Muscle of leg (tissue), 11 donors: ENCODE results near the gene B9D2. TPM values are rescaled to one million over a fixed set of nuclear protein-coding genes. Genes with fewer than 3 reads are reported as not detected.
A peak's percentile ranks its signal among the peaks of the same experiment; 100 is the strongest.
"Not testable (repeated sequence)": the region's sequence is repeated elsewhere in the genome, so short reads cannot be mapped to it uniquely, and the experiment has no call there.

Experiments
- DNase-seq: peaks from one replicate; pipeline ENCODE4 v3.0.0; 2013
- H3K27ac ChIP-seq: one replicate; pipeline ENCODE4 v1.5.1; 2013; ENCODE audit warnings: mild to moderate bottlenecking, low read length, control low read depth
- H3K27me3 ChIP-seq: one replicate; pipeline ENCODE4 v1.6.1; 2013; ENCODE audit warnings: low read length; ENCODE audit not compliant: control insufficient read depth, insufficient read depth
- H3K36me3 ChIP-seq: one replicate; pipeline ENCODE4 v1.6.1; 2013; ENCODE audit warnings: low read length; ENCODE audit not compliant: control insufficient read depth, insufficient read depth
- H3K4me1 ChIP-seq: one replicate; pipeline ENCODE4 v1.6.1; 2013; ENCODE audit warnings: low read length; ENCODE audit not compliant: control insufficient read depth, insufficient read depth
- H3K4me3 ChIP-seq: one replicate; pipeline ENCODE4 v1.5.1; 2013; ENCODE audit warnings: low read length, control low read depth
- H3K9me3 ChIP-seq: replicated peaks from 2 replicates; pipeline ENCODE4 v1.6.1; 2013; ENCODE audit warnings: low read depth, low read length; ENCODE audit not compliant: control insufficient read depth
- WGBS: methylation state at CpG from one replicate; pipeline ENCODE4 v1.1.5; 2013; ENCODE audit warnings: missing lambda C conversion rate; ENCODE audit not compliant: insufficient coverage; 5-methylcytosine and 5-hydroxymethylcytosine counted together
- polyA plus RNA-seq, 8 donors: library from polyadenylated mRNA; unstranded; fragments of 120-200 nt; gene quantifications; one replicate each; pipeline versions ENCODE4 v1.2.1 to v1.2.3, GENCODE V29; 2013; ENCODE audit warnings: inconsistent platforms in 1 of 8, low replicate concordance in 1 of 8; ENCODE audit not compliant: insufficient read length in 8 of 8, insufficient read depth in 1 of 8
- total RNA-seq: library from RNA; stranded (reverse); fragments of 120-200 nt; gene quantifications from one replicate; pipeline ENCODE4 v1.2.4, GENCODE V29; 2013

Gene B9D2
- total and polyA plus RNA-seq, 9 donors: 1.7 to 4.6 (median 2.4) TPM

DNA sequence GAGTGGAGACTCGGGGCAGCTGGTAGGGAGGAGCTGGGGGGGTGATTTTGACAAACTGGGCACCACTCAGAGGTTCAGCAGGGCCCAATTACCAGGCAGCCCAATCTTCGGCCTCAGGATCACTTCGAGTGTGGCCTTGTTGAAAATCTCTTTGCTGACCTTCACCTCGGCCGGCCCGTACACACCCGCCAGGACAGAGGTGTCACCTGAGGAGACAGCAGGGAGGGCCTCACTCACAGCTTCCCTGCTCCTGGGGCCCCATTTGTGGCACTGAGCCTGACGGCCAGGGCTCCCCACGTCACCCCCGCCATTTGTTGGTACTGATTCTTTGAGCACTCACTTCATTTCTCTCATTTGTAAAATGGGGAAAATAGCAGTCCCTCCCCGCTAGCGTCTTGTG, 28.8 kb upstream of the B9D2 start:
- no peak for DNase-seq
- no peak overlapping the region for H3K27ac ChIP-seq

DNA sequence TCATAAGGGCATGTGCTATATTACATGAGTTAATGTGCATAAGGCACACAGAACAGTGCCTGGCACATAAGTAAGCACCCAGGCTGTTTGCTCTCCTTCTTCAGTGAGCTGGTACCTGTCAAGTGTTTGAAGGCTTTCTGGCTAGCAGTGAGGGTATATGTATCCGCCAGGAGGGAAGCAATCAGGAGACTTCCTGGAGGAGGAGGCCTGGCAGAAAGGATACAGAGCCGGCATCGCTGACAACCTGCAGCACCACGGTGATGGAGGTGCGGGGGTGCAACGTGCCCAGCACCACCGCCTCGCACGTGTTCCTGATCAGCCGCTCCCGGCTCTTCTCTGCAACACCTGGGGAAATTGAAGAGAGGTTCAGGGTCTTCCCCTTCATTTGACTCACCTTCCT, 27.7 kb upstream of the B9D2 start:
- H3K36me3 ChIP-seq: peaks cover 43% of the 10 kb centered on the region
- no peaks in the 10 kb centered on the region for H3K27me3 ChIP-seq

More for the DNA sequence above, 28.8 kb upstream of the B9D2 start:
- H3K4me1 ChIP-seq: peaks cover 10% of the 10 kb centered on the region
- no peaks in the 10 kb centered on the region for H3K9me3 ChIP-seq
- WGBS: 82% methylated on average over 9 of the region's 12 CpGs
- no peak overlapping the region for H3K4me3 ChIP-seq
- no peaks in the 10 kb centered on the region for H3K27me3 ChIP-seq
- H3K36me3 ChIP-seq: peaks cover 32% of the 10 kb centered on the region

DNA sequence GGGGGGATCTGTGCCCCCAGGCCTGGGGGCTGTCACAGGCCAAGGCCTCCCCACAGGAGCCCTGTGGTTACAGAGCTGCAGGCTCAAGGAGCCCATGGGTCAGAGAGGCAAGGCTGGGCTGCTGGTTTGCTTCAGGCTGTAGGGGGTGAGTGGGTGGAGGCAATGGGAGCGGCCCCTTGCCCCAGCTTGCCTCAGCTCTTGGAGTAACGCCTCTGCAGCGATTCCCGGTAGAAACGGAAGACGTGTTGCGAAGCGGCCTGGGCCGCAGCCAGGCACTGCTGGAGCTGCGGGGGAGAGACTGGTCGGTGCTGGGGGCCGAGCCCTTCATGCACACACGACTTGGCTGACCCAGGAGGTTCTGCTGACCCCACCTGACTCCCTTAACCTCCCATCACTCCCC, 22.5 kb upstream of the B9D2 start:
- WGBS: 86% methylated on average over 9 of the region's 13 CpGs
- peaks cover 55% of the 10 kb centered on the region for H3K36me3 ChIP-seq

More for the DNA sequence above, 27.7 kb upstream of the B9D2 start:
- Histone ChIP-seq H3K4me1 (peaks cover 10% of the 10 kb centered on the region), H3K9me3 (no peaks in the 10 kb centered on the region), H3K27ac (no peak overlapping the region), H3K4me3 (no peak overlapping the region)
- DNase-seq: no peak
- WGBS: 90% methylated on average over 9 of the region's 11 CpGs

DNA sequence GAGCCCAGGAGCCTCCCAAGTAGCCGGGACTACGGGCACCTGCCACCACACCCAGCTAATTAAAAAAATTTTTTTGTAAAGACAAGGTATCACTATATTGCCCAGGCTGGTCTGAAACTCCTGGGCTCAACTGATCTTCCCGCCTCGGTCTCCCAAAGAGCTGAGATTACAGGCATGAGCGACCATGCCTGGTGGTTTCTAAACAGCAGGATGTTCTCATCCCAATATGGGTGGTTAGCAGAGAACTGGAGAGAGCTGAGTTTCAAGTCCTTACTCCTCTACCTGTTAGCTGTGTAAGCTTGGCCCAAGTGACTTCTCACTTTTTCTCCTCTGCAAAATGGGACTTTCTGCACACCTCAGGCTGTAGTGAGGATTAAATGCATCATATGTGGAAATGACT, 20.4 kb upstream of the B9D2 start:
- peaks cover 36% of the 10 kb centered on the region for H3K36me3 ChIP-seq
- no peak for DNase-seq
- no CpG with 5 or more reads among the region's 5 CpGs for WGBS

More for the DNA sequence above, 22.5 kb upstream of the B9D2 start:
- no peak for DNase-seq
- Histone ChIP-seq H3K9me3 (no peaks in the 10 kb centered on the region), H3K4me3 (no peak overlapping the region), H3K27me3 (no peaks in the 10 kb centered on the region), H3K4me1 (no peaks in the 10 kb centered on the region), H3K27ac (no peak overlapping the region)

DNA sequence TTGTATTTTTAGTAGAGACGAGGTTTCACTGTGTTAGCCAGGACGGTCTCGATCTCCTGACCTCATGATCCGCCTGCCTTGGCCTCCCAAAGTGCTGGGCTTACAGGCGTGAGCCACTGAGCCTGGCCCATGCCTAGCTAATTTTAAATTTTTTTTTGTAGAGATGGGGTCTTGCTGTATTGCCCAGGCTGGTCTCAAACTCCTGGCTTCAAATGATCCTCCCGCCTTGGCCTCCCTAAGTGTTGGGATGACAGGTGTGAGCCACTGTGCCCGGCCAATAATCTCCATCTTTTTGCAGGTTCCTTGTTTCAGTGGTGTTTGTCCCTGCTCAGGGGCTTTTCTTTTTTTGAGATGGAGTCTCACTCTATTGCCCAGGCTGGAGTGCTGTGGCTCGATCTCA, 17.6 kb upstream of the B9D2 start:
- 100% methylated on average over 2 of the region's 8 CpGs for WGBS
- not testable (repeated sequence) for H3K27me3 ChIP-seq, H3K27ac ChIP-seq, H3K9me3 ChIP-seq, DNase-seq, H3K4me3 ChIP-seq, H3K4me1 ChIP-seq
- H3K36me3 ChIP-seq: peaks cover 17% of the 10 kb centered on the region

More for the DNA sequence above, 20.4 kb upstream of the B9D2 start:
- H3K27ac ChIP-seq: no peak overlapping the region
- no peaks in the 10 kb centered on the region for H3K4me1 ChIP-seq
- no peaks in the 10 kb centered on the region for H3K9me3 ChIP-seq
- H3K27me3 ChIP-seq: no peaks in the 10 kb centered on the region
- no peak overlapping the region for H3K4me3 ChIP-seq

DNA sequence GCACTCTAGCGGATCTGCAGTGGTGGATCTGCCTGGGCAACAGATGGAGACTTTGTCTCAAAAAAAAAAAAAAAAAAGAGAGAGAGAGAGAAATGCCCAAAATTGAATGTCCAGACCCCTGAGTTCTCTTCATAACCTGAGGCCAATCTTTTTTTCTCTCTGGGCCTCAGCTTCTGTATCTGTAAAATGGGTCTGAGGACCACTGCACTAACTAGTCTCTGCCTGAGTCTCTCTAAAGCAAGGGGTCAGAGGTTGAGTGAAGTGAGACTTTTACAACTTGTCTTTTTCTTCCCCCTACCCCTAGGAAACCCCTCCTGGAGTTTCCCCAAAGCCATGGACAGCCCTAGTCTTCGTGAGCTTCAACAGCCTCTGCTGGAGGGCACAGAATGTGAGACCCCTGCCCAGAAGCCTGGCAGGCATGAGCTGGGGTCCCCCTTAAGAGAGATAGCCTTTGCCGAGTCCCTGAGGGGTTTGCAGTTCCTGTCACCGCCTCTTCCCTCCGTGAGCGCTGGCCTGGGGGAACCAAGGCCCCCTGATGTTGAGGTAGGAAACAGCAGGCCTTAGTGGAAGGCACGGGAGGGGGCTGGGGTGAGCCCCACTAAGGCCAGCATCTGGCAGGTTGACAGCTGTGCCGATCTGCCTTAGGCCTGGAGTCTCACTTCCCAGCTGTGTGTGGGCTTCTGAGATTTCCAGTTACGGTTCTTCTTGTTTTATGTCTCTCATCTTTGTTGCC, 14.2 kb upstream of the B9D2 start:
- H3K4me1 ChIP-seq: peaks cover 25% of the 10 kb centered on the region
- no peaks in the 10 kb centered on the region for H3K9me3 ChIP-seq
- no peak overlapping the region for H3K4me3 ChIP-seq
- peak; percentile 59 for DNase-seq
- 24% methylated on average over 7 of the region's 9 CpGs for WGBS
- H3K27me3 ChIP-seq: no peaks in the 10 kb centered on the region
- H3K27ac ChIP-seq: no peak overlapping the region
- peaks cover 2% of the 10 kb centered on the region for H3K36me3 ChIP-seq

DNA sequence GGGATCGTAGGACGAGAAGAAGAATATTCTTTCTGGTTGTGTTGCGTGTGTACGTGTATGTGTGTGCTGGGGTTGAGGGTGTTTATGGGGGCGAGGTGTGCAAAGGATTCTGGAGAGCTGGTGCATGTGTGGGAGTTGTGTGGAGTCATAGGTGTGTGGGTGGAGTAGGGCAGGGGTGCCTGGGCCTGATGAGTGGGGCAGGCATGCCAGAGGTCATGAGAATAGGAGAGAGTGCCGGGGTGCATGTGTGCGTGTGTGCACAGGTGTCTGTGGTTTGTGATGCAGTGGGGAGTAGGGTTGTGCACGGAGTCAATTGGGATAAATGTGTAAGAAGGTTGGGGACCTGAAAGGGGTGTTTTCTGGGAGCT, 13.0 kb upstream of the B9D2 start:
- no peaks in the 10 kb centered on the region for H3K36me3 ChIP-seq
- DNase-seq: no peak
- no peak overlapping the region for H3K27ac ChIP-seq
- peaks cover 25% of the 10 kb centered on the region for H3K4me1 ChIP-seq
- H3K4me3 ChIP-seq: no peak overlapping the region
- WGBS: 46% methylated on average over 8 of the region's 8 CpGs
- H3K9me3 ChIP-seq: no peaks in the 10 kb centered on the region
- no peaks in the 10 kb centered on the region for H3K27me3 ChIP-seq

DNA sequence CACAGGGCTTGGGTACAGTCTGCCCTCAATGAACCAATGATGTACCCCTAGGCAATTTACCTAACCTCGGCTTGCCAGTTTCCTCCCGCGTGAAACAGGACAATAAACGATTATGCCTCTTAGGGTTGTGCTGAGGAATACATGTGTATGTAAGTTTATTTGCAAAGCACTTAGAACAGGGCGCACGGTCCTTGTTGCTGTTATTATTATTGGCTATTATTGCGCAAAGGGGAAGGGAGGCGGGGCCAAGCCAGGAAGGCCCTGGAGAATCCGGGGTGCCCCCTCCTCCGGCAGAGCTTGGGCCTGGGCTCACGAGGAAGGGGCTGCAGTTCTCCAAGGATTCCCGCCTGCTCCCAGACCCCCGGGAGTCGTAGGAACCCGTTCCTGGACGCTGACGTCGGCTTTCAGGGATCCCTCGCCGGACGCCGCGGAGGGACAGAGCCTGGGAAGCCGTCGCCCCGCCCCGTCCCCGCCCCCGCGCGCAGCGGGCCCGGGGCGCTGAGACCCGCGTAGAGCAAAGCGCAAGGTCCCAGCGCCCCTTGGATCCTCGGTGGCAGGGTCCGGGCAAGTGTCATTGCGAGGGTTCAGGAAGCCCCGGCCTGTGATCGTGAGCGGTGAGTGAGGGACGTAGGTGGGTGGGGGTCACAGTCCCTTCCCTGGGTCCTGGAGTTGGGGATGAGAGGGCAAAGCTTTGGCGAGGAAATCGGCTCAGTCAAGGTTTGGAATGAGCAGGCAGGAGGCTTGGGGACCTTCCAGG, 12.5 kb upstream of the B9D2 start, which contains the start of gene TMEM91:
TSS of gene TMEM91 (plus strand) at position 293 of the 757 bp plus-strand sequence. CDS start 1,777 bp downstream, outside the sequence.
- 2% methylated on average over 47 of the region's 47 CpGs for WGBS

DNA sequence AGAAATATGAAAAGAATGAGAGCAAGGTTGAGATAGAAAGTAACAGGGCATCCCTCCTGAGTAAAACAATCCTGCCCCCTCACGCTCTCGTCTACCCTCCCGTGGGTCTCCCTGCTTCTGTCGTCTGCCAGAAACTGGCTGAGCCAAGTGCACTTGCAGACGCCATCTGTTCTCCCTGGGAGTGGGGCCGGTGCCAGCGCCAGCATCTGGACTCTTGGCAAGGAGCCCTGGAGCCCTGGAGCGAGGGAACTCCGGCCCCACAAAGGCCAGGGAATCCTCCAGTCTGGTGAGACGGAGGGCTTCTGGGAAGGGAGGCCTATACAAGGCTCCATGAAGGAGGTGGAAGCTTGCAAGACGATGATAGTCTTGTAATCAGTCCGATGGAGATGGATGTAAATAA, 10.0 kb upstream of the B9D2 start:
- H3K27me3 ChIP-seq: no peaks in the 10 kb centered on the region
- H3K36me3 ChIP-seq: no peaks in the 10 kb centered on the region
- H3K27ac ChIP-seq: peak overlapping the region; percentile 1
- peaks cover 25% of the 10 kb centered on the region for H3K4me1 ChIP-seq
- no peak overlapping the region for H3K4me3 ChIP-seq
- H3K9me3 ChIP-seq: no peaks in the 10 kb centered on the region
- 8% methylated on average over 9 of the region's 12 CpGs for WGBS
- DNase-seq: peak; percentile 92

More for the DNA sequence above, 12.5 kb upstream of the B9D2 start, which contains the start of gene TMEM91:
- H3K9me3 ChIP-seq: no peaks in the 10 kb centered on the region
- peaks cover 25% of the 10 kb centered on the region for H3K4me1 ChIP-seq
- no peaks in the 10 kb centered on the region for H3K27me3 ChIP-seq
- H3K27ac ChIP-seq: no peak within 1 kb of the TSS
- H3K4me3 ChIP-seq: peak within 1 kb of the TSS; percentile 55
- DNase-seq: peak; percentile 45
- no peaks in the 10 kb centered on the region for H3K36me3 ChIP-seq

DNA sequence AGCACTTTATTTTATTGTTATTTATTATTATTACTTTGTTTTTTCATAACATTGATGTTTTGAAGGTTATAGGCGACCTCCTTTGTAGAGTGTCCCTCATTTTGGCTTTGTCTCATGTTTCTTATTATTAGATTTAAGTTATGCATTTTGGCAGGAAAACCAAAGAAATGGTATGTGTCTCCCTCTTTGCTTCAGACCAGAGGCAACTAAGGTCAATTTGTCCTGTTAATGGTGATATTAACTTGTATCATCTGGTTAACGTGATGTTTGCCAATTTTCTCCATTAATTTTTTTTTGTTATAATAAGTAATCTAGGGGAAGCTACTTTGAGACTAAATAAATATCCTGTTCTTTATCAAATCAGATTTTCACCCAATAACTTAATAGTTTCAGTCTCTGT, 8.6 kb upstream of the B9D2 start:
- no CpG with 5 or more reads among the region's 2 CpGs for WGBS
- DNase-seq: no peak
- Histone ChIP-seq H3K4me1 (peaks cover 22% of the 10 kb centered on the region), H3K27ac (no peak overlapping the region), H3K9me3 (no peaks in the 10 kb centered on the region), H3K36me3 (no peaks in the 10 kb centered on the region), H3K27me3 (no peaks in the 10 kb centered on the region), H3K4me3 (no peak overlapping the region)
